ENCODE measurements around the gene CCDC12.
A peak's percentile ranks its signal among the peaks of the same experiment; 100 is the strongest.

CCDC12 gene

GRCh38 chr3:46876313-46877300, 99.9 kb downstream of the CCDC12 start:
- TF ChIP-seq CTCF (conservative IDR thresholded peaks at IDR 0.05; ENCODE audit: low read depth, low read length) = no peak
- H3K4me3 ChIP-seq (ENCODE audit: low read depth, low read length) = no peak overlapping the region
- no peak for DNase-seq (ENCODE audit: low read depth)

GRCh38 chr3:46875560-46875959, 101.0 kb downstream of the CCDC12 start:
- H3K4me3 ChIP-seq (ENCODE audit: low read depth, low read length) = no peak overlapping the region
- no peak for DNase-seq (ENCODE audit: low read depth)
- no peak for TF ChIP-seq CTCF (conservative IDR thresholded peaks at IDR 0.05; ENCODE audit: low read depth, low read length)

GRCh38 chr3:46874430-46874829, 102.1 kb downstream of the CCDC12 start:
- peak; percentile 55 for DNase-seq (ENCODE audit: low read depth)
- no peak for TF ChIP-seq CTCF (conservative IDR thresholded peaks at IDR 0.05; ENCODE audit: low read depth, low read length)
- no peak overlapping the region for H3K4me3 ChIP-seq (ENCODE audit: low read depth, low read length)

- no peak overlapping the region for H3K4me3 ChIP-seq (ENCODE audit: low read depth, low read length)
- DNase-seq (ENCODE audit: low read depth) = no peak
- TF ChIP-seq CTCF (conservative IDR thresholded peaks at IDR 0.05; ENCODE audit: low read depth, low read length) = no peak
Measured at GRCh38 chr3:46873521-46873920, 103.0 kb downstream of the CCDC12 start.

Measured in choroid plexus epithelial cell (primary cell).